Gastroesophageal sphincter (tissue), 3 donors: Measurements from ENCODE around the gene DDAH2.
A peak's percentile ranks its signal among the peaks of the same experiment; 100 is the strongest.

ENCODE experiments used
- CTCF ChIP-seq, 4 experiments: fragments of 200-600 bp in 2 of 4; fragments of 450-650 bp in 2 of 4; sonication (generic) in 1 of 4; IDR thresholded peaks; one replicate each; pipeline ENCODE4 v1.5.1; 2017 to 2019; ENCODE audit warnings: antibody characterized with exemption in 4 of 4, mild to moderate bottlenecking in 2 of 4, moderate library complexity in 2 of 4
- POLR2A ChIP-seq, 2 donors: fragments of 450-650 bp; IDR thresholded peaks; one replicate each; pipeline ENCODE4 v1.6.1; 2017; ENCODE audit warnings: antibody characterized with exemption in 2 of 2, mild to moderate bottlenecking in 2 of 2, moderate library complexity in 1 of 2
- POLR2AphosphoS5 ChIP-seq: sonication (generic); formaldehyde crosslinking; IDR thresholded peaks from one replicate; pipeline ENCODE4 v1.6.1; 2017; ENCODE audit warnings: antibody characterized with exemption

- TF ChIP-seq CTCF (IDR thresholded peaks at IDR 0.05) (peak in 3 of 4 experiments; percentile 28 to 42 (median 38)), POLR2A (IDR thresholded peaks at IDR 0.05) (no peak), POLR2AphosphoS5 (no peak)
These were observed 47.9 kb downstream of the DDAH2 start for GRCh38 chr6:31681135-31681671.
